GM08714 (cell line): ENCODE data around the gene ADGRG2.

Source experiments
- H3K4me3 ChIP-seq: fragments of 200-500 bp; sonication (Bioruptor generic); 2 replicates; pipeline ENCODE4 v1.5.1; 2014; ENCODE audit warnings: mild to moderate bottlenecking, low read length, inconsistent platforms
- ZNF274 ChIP-seq: IDR thresholded peaks from 2 replicates; pipeline ENCODE4 v1.6.1; 2012; ENCODE audit warnings: mild to moderate bottlenecking, low read depth, low read length

Gene ADGRG2

DNA sequence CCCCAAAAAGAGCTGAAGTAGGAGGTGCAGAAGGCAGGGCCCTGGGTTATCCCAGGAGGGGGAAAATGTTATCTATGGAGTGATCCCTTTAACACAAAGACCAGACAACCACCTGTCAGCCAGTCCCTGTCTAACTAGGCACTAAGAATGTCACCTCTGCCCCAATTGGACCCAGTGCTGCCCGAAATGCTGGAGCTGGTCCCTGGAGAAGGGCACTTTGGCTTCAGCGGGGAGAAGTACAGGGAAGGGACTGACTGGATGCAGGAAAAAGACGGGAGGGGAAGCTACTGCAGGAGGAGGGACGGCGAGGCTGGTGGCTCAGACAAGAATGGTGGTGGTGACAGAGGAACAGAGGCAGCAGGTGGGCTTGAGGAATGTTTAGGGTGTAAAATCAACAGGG is 155.6 kb downstream of the ADGRG2 start:
- no peak overlapping the region for H3K4me3 ChIP-seq
- TF ChIP-seq ZNF274 = no peak

DNA sequence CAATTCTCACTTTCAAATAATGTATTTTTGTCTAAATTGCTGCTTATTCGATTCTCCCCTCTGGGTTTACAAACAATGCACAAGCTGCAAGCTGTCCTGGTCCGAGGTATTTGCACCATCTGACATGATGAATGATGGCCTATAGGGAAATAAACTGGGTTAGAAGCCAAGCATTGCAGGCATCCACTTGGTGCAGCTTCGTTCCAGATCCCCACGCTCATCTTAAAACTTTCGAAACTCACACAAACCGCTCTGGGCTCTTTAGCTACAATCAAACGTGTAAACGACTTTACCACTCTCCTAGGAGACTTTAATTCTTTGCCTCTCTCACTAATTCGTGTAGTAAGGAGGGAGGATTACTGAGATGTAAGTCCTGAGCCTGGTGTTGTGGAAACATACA is 157.4 kb downstream of the ADGRG2 start:
- TF ChIP-seq ZNF274 = no peak

DNA sequence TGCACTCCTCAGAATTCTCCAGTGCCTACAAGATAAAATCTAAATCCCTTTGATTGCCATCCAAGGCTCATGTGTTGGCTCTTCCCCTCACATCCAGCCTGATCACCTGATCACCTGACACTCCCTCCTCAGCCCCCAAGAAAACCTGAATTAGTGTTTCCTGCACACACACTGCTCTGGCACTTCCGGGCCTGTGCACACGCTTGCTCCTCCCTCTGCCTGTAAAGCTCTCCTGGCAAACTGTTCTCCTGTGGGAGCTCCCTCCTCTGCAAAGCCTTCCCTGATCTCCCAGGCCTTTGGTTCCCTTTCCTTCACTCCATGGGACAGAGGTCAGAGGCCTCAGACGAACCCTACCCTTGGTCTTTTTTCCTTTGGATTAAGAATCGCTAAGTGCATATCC is 158.2 kb downstream of the ADGRG2 start:
- TF ChIP-seq ZNF274 = no peak
- H3K4me3 ChIP-seq = no peak overlapping the region

More for the DNA sequence above, 157.4 kb downstream of the ADGRG2 start:
- H3K4me3 ChIP-seq = no peak overlapping the region

DNA sequence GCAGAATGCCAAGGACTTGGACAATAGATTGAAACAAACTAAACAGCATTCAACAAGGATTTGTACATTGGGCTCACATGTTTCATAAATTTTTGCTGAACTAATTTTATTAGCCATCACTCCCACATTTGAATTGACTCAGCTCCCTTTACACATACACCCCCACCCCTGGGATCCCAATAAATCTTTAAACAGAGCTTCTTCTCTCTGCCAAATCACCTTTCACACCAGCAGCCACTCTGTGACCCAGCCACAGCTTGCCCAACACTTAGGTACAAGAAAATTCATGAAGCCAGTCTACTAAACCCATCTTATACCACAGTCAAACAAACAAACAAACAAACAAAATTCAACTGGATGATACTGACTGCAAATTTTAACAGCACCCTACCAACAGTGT is 159.9 kb downstream of the ADGRG2 start:
- H3K4me3 ChIP-seq = no peak overlapping the region
- no peak for TF ChIP-seq ZNF274

DNA sequence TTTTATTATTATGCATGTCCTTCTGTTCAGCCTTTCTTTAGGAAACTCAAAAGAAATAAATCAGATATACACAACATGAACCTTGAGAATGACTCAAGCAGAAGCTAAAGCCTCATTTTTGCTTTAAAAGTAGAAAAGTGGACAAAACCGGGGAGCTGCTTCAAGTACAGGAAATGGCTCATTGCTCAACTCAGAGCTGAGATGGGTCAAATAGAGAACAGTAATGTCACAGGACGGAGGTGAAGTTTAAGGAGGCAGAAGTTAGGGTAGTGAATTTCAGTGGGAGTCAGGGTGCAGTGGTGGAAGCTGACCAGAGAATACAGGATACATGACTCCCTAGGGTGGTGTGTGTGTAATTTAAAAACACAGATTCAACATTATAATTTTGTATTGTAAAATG is 160.6 kb downstream of the ADGRG2 start:
- H3K4me3 ChIP-seq = no peak overlapping the region
- TF ChIP-seq ZNF274 = no peak

DNA sequence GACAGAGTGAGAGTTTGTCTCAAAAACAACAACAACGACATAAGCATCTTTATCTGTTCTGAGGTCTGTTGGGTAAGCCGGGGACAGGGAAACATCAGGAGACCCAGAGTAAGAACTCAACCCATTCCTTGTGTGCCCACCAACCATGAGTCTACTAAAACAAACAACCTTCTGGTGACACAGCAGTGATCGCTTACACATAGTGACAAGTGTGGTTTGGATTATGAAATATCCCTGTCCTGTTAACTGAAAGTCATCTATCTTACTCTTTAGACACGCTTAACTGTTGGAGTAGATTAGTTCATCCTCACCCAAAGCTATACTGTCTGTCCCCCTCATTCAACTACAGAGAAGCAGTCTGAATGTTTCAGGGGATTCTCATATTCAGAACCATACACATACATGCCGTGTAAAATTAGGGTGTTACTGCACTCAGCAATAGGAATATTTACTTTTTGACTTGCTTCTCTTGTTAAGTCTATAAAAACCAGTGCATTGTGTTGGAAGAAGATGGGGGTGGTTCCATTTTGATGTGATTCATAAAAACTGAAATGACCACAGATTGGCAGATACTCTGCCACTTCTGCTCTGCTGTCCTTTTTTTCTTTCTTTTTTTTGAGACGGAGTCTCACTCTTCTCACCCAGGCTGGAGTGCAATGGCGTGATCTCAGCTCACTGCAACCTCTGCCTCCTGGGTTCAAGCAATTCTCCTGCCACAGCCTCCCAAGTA is 165.8 kb downstream of the ADGRG2 start:
- no peak for TF ChIP-seq ZNF274
- no peak overlapping the region for H3K4me3 ChIP-seq

DNA sequence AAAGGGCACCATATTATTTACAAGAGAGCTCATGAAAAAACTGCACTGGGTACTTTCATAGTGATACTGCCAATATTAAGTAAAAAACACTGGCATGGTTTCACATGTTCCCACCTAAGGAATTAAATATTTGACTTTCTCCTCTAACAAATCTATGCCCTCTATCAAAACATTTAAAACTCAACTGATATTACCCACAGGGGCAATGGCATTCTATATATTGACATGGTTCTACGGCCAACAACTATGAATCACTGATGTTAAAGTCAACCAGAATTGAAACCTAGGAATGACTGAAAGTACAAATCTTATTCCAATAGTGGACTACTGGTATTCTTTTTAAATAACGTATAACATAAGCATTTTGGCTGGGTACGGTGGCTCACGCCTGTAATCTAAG is 166.6 kb downstream of the ADGRG2 start:
- TF ChIP-seq ZNF274 = no peak
- no peak overlapping the region for H3K4me3 ChIP-seq

DNA sequence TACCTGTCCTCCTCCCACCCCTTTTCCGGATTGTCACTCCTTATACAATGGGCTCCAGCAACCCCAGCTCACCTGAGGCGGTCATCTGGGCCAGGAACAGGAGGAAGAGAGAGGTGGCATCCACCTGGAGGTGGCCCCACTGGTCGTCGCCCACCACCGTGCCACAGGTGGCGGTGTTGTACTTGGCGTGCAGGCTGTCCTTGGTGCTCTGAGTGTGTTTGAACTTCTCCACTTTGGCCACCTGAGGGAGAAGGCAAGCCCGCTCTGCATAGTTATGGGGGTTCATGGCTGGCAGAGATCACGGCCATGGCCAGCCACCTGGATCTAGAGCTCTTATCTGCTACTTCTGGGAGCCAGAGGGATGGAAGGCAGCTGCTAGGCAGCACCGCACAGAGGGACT is 171.2 kb downstream of the ADGRG2 start:
- H3K4me3 ChIP-seq = no peak overlapping the region
- no peak for TF ChIP-seq ZNF274

DNA sequence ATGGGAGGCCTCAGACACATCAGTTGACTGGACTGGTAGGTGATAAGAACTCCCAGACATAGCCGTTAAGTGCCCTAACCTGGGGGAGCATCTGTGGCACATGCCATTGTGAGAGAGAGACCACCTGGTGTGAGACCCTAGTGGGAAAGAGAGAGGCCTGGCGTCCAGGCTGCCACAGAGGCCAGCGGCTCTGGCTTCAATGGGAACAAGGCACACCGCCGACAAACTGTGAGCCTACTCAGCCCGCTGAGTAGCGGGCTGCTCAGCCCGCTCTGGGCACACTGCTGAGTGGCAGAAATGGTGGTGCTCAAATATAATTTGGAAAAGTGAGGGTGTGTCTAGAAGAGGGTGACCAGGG is 172.3 kb downstream of the ADGRG2 start:
- TF ChIP-seq ZNF274 = no peak

DNA sequence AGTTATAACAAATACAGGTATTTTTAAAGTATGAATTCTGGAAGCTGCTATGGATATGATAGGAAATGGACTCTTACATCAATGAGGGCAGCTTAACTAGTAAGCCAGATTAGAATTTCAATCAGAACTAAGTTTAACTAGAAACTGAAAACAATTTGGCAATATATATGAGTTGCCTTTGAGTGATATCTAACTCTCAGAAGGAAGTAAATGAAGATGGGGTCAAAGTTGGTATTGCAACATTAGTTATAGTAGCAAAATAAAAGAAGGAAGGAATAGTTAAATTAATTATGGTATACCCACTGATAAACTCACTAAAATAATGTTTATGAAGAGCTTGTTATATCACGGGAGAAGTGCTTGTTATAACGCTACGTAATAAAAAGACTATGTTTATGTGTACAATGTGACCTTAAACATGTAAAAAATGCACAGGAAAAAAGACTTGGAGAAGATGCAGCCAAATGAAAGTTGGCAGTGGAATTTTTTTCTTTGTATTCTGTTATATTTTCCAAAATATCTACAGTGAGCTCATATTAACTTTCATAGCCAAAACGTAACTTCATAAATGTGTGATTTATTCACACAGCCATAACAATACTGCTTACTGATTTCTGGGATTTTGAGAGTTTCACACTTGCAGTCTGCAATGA is 172.9 kb downstream of the ADGRG2 start:
- no peak overlapping the region for H3K4me3 ChIP-seq
- TF ChIP-seq ZNF274 = no peak

More for the DNA sequence above, 172.3 kb downstream of the ADGRG2 start:
- no peak overlapping the region for H3K4me3 ChIP-seq

DNA sequence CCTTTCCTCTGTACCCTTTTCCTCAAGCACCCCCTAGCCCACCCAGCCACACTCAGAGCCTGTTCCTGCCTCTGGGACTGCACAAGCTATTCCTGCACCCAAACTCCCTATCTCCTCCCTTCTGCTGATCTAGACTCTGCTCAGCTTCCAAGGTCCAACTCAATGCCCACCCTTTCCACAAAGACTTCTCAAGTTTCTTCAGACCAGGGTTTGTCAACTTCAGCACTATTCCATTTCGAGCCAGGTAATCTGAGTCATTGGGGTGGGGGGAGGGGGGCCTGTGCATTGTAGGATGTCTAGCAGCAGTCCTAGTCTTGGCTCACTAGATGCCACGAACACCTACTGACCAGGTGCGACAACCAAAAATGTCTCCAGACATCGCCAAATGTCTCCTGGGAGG is 175.7 kb downstream of the ADGRG2 start:
- TF ChIP-seq ZNF274 = no peak
- no peak overlapping the region for H3K4me3 ChIP-seq

DNA sequence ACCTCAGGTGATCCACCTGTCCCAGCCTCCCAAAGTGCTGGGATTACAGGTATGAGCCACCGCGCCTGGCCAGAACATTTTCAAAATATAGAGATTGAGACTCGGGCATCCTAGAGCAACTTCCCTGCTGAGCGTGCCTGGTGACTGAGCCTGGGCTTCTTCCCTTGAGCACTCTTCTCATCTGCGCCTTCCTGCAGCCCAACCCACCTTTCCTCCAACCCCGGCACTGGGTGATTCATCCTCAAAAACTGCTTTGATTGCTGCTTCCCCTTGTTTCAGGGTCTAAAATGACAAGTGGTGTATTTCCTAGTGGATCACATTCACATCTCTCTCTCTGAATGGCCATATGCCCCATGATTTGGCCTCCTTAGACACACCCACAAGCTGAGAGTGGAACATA is 176.1 kb downstream of the ADGRG2 start:
- no peak for TF ChIP-seq ZNF274
- no peak overlapping the region for H3K4me3 ChIP-seq

DNA sequence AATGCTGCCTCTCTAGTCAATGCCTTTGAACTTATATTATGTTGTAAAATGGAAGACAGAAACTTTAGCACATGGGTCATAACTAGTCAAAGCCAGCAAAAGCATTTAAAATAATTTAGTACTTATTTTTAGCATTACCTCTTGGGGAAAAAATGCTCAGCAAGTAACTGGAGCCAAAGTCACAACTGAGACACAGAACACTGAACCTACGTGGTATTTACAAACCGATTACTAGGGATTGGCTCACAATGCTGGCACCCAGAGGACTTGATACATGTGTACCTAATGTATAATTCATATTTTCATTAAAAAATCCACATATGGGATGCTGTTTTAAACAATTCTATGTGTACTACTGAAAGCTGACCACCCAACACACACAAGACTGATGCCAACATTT is 176.8 kb downstream of the ADGRG2 start:
- no peak for TF ChIP-seq ZNF274
- no peak overlapping the region for H3K4me3 ChIP-seq

DNA sequence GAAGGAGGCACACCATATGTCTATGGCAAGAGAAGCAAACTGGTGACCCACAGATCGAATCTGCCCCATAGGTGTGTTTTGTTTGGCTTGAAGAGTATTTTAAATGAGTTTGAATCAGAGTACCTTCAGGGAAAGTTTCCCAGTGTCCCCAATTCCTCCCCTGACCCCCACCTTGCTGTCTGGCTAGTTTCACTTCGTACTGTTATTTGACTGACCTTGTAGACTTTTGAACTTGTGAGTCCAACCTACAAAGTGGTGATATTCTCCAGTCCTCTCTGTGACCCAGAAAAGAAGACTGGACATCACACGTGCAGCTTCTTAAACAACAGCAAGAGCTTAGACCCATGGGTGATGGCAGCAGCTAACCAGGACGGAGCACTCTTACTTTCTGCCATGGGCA is 177.8 kb downstream of the ADGRG2 start:
- TF ChIP-seq ZNF274 = no peak
- H3K4me3 ChIP-seq = no peak overlapping the region

DNA sequence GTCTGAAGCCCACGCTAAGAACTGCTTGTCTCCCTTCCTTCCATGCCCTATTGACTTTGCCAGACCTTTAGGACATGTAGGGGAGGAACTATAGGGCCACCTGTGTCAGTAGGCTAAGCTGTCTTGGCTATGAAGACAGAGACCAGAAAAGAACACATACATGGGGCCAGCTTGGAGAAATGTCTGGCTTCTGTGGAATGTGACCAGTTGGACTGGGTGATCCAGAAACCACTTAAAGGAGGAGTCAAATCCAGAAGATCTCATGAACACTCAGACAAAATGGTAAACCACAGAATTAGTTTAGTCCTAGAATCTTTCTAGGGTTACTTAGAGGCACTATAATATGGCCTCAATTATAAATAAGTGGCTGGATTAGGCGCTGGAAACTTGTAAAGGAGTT is 180.4 kb downstream of the ADGRG2 start:
- H3K4me3 ChIP-seq = no peak overlapping the region
- TF ChIP-seq ZNF274 = no peak
